Gastroesophageal sphincter (tissue), 4 donors: ENCODE results near the gene BRD7. TPM values are rescaled to one million over a fixed set of nuclear protein-coding genes. Genes with fewer than 3 reads are reported as not detected.
"Not testable (repeated sequence)": the region's sequence is repeated elsewhere in the genome, so short reads cannot be mapped to it uniquely, and the experiment has no call there.

ENCODE experiments used
- ATAC-seq: fragments of 150-250 bp; one replicate; pipeline ENCODE4 v1.9.1; 2016; ENCODE audit warnings: mild to moderate bottlenecking, moderate library complexity
- H3K27ac ChIP-seq, 4 donors: fragments of 200-600 bp; sonication (generic) in 3 of 4; 1 replicate in 3 of 4; 2 replicates in 1 of 4; pipeline ENCODE4 v1.5.1; 2016 to 2019
- H3K27me3 ChIP-seq: fragments of 200-600 bp; sonication (generic); one replicate; pipeline ENCODE4 v1.5.1; 2019
- H3K36me3 ChIP-seq, 2 donors: fragments of 200-600 bp; sonication (generic); one replicate each; pipeline ENCODE4 v1.5.1; 2019; ENCODE audit warnings: control low read depth in 1 of 2
- H3K4me1 ChIP-seq, 3 donors: fragments of 200-600 bp; sonication (generic); 1 replicate in 2 of 3; 2 replicates in 1 of 3; pipeline ENCODE4 v1.5.1; 2016 to 2019; ENCODE audit warnings: control low read depth in 2 of 3
- H3K4me3 ChIP-seq, 2 donors: fragments of 200-600 bp; sonication (generic); one replicate each; pipeline ENCODE4 v1.5.1; 2019; ENCODE audit warnings: mild to moderate bottlenecking in 1 of 2, moderate library complexity in 1 of 2
- H3K9me3 ChIP-seq, 3 donors: fragments of 200-600 bp; sonication (generic); one replicate each; pipeline ENCODE4 v1.5.1; 2017 to 2019; ENCODE audit warnings: control low read depth in 2 of 3
- EP300 ChIP-seq: sonication (generic); formaldehyde crosslinking; IDR thresholded peaks from one replicate; pipeline ENCODE4 v1.6.1; 2017; ENCODE audit warnings: antibody characterized with exemption, mild to moderate bottlenecking
- POLR2A ChIP-seq, 2 donors: fragments of 450-650 bp; IDR thresholded peaks; one replicate each; pipeline ENCODE4 v1.6.1; 2017; ENCODE audit warnings: antibody characterized with exemption in 2 of 2, mild to moderate bottlenecking in 2 of 2, moderate library complexity in 1 of 2
- POLR2AphosphoS5 ChIP-seq: sonication (generic); formaldehyde crosslinking; IDR thresholded peaks from one replicate; pipeline ENCODE4 v1.6.1; 2017; ENCODE audit warnings: antibody characterized with exemption
- WGBS, 2 donors: methylation state at CpG; one replicate each; pipeline ENCODE4 v1.1.5; 2018; ENCODE audit warnings: low coverage in 1 of 2; 5-methylcytosine and 5-hydroxymethylcytosine counted together
- total RNA-seq, 4 donors: library from RNA; depleted of rRNA; stranded (reverse); fragments of >200 nt; gene quantifications; one replicate each; pipeline ENCODE4 v1.1.0, GENCODE V29; 2016
- TF ChIP-seq, protein P1 (sequence below), 4 experiments: fragments of 200-600 bp in 2 of 4; fragments of 450-650 bp in 2 of 4; sonication (generic) in 1 of 4; IDR thresholded peaks; one replicate each; pipeline ENCODE4 v1.5.1; 2017 to 2019; ENCODE audit warnings: antibody characterized with exemption in 4 of 4, mild to moderate bottlenecking in 2 of 4, moderate library complexity in 2 of 4

The BRD7 gene
- total RNA-seq, 4 donors from 2014 or later, result 59.1 to 84.0 (median 70.5) TPM

DNA sequence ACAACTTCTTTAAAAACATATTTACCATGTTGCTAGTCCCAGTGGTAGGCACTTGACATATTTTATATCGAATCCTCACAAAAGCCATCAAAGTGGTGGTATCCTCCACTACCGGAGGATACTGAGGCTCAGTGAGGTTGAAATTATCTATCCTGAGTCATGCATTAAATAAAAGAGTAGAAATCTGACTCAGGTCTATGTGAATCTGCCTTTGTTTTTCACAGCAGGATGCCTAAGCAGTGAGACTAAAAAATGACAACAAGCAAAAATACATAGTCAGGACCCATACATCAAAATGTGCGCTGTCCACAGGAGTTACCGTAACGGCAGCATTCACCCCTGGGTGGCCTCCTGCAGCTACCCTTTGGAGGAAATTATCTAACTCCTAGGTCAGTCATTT lies 17.7 kb downstream of the BRD7 start:
- Histone ChIP-seq H3K9me3 (no peaks in the 10 kb centered on the region), H3K4me1 (peaks cover 3 to 12% (median 8%) of the 10 kb centered on the region in 3 donors), H3K27me3 (no peaks in the 10 kb centered on the region), H3K36me3 (peaks cover 6 to 61% of the 10 kb centered on the region in 2 donors), H3K27ac (no peak overlapping the region), H3K4me3 (no peak overlapping the region)
- WGBS, 2 donors, result 90 to 94% methylated on average over 5 of the region's 5 CpGs
- ATAC-seq, result no peak
- TF ChIP-seq POLR2A (IDR thresholded peaks at IDR 0.05) (no peak), EP300 (no peak), POLR2AphosphoS5 (no peak)
- TF ChIP-seq, protein P1, sequence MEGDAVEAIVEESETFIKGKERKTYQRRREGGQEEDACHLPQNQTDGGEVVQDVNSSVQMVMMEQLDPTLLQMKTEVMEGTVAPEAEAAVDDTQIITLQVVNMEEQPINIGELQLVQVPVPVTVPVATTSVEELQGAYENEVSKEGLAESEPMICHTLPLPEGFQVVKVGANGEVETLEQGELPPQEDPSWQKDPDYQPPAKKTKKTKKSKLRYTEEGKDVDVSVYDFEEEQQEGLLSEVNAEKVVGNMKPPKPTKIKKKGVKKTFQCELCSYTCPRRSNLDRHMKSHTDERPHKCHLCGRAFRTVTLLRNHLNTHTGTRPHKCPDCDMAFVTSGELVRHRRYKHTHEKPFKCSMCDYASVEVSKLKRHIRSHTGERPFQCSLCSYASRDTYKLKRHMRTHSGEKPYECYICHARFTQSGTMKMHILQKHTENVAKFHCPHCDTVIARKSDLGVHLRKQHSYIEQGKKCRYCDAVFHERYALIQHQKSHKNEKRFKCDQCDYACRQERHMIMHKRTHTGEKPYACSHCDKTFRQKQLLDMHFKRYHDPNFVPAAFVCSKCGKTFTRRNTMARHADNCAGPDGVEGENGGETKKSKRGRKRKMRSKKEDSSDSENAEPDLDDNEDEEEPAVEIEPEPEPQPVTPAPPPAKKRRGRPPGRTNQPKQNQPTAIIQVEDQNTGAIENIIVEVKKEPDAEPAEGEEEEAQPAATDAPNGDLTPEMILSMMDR (IDR thresholded peaks at IDR 0.05), result no peak

DNA sequence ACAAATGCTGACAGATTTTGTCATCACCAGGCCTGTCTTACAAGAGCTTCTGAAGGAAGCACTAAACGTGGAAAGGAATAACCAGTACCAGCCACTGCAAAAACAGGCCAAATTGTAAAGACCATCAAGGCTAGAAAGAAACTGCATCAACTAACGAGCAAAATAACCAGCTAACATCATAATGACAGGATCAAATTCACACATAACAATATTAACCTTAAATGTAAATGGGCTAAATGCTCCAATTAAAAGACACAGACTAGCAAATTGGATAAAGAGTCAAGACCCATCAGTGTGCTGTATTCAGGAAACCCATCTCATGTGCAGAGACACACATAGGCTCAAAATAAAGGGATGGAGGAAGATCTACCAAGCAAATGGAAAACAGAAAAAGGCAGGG lies 23.6 kb downstream of the BRD7 start:
- H3K27ac ChIP-seq, H3K9me3 ChIP-seq, ATAC-seq, H3K4me3 ChIP-seq, H3K27me3 ChIP-seq: not testable (repeated sequence)
- 80 to 91% methylated on average over 1 to 2 of the region's 2 CpGs for WGBS, 2 donors
- Histone ChIP-seq H3K36me3 (peaks cover 3 to 45% of the 10 kb centered on the region in 2 donors), H3K4me1 (peaks cover 0 to 20% (median 4%) of the 10 kb centered on the region in 3 donors)

DNA sequence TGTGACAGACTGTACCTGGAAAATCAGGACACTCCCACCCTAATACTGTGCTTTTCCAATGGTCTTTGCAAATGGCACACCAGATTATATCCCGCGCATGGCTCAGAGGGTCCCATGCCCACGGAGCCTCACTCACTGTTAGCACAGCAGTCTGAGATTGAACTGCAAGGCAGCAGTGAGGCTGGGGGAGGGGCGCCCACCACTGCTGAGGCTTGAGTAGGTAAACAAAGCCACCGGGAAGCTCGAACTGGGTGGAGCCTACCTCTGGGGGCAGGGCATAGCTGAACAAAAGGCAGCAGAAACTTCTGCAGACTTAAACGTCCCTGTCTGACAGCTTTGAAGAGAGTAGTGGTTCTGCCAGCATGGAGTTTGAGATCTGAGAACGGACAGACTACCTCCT lies 25.2 kb downstream of the BRD7 start:
- not testable (repeated sequence) for ATAC-seq, H3K9me3 ChIP-seq, H3K27ac ChIP-seq, H3K27me3 ChIP-seq, H3K4me3 ChIP-seq
- Histone ChIP-seq H3K4me1 (peaks cover 0 to 36% (median 4%) of the 10 kb centered on the region in 3 donors), H3K36me3 (peaks cover 0 to 40% of the 10 kb centered on the region in 2 donors)
- no CpG with 5 or more reads among the region's 8 CpGs for WGBS, 2 donors

DNA sequence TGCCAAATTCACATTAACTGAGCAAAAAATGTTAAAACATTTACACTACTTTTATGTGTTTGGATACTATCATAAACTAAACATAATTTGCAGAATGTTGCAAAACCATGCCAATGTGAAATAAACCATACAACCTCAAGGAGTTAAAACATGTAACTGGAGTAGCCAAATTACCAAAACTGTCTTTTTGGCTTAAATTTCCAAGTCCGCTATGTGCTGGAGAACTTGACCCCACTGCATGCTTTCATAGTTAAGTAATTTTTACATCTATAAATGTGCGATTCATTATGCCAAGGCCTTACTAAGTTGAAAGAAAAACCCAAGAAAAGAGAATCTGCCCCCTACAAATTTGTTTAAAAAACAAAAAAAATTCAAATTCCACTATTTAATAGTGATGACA lies 28.2 kb downstream of the BRD7 start:
- 17 to 44% methylated on average over 2 of the region's 2 CpGs for WGBS, 2 donors
- no peak for ATAC-seq
- Histone ChIP-seq H3K27ac (peak overlapping the region; percentile 24 to 74 (median 52)), H3K36me3 (peaks cover 0 to 37% of the 10 kb centered on the region in 2 donors), H3K9me3 (no peaks in the 10 kb centered on the region), H3K4me3 (no peak overlapping the region), H3K4me1 (peaks cover 4 to 60% (median 4%) of the 10 kb centered on the region in 3 donors), H3K27me3 (no peaks in the 10 kb centered on the region)
- peak; percentile 58 for TF ChIP-seq POLR2AphosphoS5
- TF ChIP-seq, protein P1 (IDR thresholded peaks at IDR 0.05), result no peak

DNA sequence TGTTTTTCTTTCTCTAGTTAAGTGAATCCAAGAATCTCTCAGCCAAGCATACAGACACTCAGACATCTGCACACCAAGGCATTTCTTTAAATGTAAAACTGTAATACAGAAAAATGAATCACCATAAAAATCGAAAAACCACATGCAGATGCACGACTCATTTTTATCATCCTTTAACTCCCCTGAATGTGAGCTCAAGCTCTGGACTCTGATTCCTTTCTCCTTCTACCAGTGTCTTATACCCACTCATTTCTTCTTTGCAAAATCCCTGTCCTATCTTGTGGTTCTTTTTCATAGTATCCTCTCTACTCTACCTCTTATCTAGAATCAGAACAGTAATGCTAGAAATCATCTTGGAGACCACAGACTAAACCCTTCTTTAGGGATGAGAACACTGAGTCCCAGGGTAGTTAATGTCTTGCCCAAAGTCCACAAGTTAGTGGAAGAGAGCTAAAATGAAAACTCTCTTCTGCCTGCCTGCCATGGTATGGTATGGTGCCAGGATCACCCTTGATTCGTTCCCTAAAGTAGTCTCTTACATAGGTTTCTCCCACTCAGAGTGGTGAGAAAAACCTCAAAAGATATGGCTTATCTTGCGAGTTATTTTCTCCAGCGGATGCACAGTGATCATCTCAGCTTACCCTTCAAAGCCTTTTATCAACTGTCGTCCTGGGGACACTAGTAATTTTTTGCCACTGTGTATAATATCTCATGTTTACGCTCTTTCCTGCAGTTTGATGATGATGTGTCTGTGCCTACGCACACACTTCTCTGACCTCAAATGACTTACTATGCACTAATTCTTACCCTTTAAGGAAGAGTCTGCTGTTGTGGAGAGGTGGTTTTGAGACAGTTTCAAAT lies 30.2 kb downstream of the BRD7 start:
- Histone ChIP-seq H3K27me3 (no peaks in the 10 kb centered on the region), H3K27ac (peak overlapping the region in 3 of 4 donors; percentile 29 to 84 (median 48)), H3K4me1 (peaks cover 4 to 80% (median 7%) of the 10 kb centered on the region in 3 donors), H3K4me3 (no peak overlapping the region), H3K9me3 (no peaks in the 10 kb centered on the region), H3K36me3 (peaks cover 0 to 36% of the 10 kb centered on the region in 2 donors)
- ATAC-seq, result no peak
- TF ChIP-seq, protein P1 (IDR thresholded peaks at IDR 0.05), result no peak
- TF ChIP-seq POLR2AphosphoS5 (no peak), POLR2A (IDR thresholded peaks at IDR 0.05) (no peak), EP300 (no peak)
- WGBS, 2 donors, result 71 to 75% methylated on average over 8 of the region's 8 CpGs

DNA sequence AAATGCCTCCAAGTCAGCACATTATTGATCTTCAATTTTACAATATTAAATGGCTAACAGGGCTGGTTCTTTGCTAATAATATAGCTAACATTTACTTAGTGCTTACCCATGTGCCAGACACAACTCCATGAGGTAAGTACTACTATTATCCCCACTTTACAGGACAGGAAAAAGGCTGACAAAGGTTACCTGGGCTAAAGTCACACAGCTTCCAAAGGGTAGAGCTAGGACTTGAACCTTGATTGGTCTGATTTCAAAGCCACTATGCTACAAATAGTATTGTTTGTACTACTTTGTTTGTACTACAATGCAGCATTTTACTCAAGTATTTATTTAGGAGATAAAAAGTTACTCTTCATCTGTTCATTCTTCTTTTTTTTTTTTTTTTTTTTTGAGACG lies 31.9 kb downstream of the BRD7 start:
- H3K4me1 ChIP-seq, result peaks cover 4 to 92% (median 7%) of the 10 kb centered on the region in 3 donors
- H3K4me3 ChIP-seq, result no peak overlapping the region
- H3K27me3 ChIP-seq, result no peaks in the 10 kb centered on the region
- TF ChIP-seq, protein P1 (IDR thresholded peaks at IDR 0.05), result no peak
- TF ChIP-seq EP300 (no peak), POLR2AphosphoS5 (no peak), POLR2A (IDR thresholded peaks at IDR 0.05) (no peak)
- H3K27ac ChIP-seq, result peak overlapping the region in 3 of 4 donors; percentile 34 to 84 (median 59)
- WGBS, 2 donors, result 33% methylated on average over 1 of the region's 1 CpG; no CpG with 5 or more reads in 1 of the 2 donors
- H3K9me3 ChIP-seq, result no peaks in the 10 kb centered on the region
- no peak for ATAC-seq
- peaks cover 0 to 35% of the 10 kb centered on the region in 2 donors for H3K36me3 ChIP-seq
